DOHH2 (cell line): ENCODE results near the gene PPT1.

Experiments
- H3F3A ChIP-seq: fragments of 200-600 bp; sonication (generic), shearing (Covaris generic); 2 replicates; pipeline ENCODE4 v1.6.0; 2016; ENCODE audit warnings: antibody characterized with exemption, mild to moderate bottlenecking; ENCODE audit not compliant: control insufficient read depth, insufficient read depth
- H3K27ac ChIP-seq: fragments of 200-600 bp; sonication (generic); 2 replicates; pipeline ENCODE4 v1.5.1; 2014; ENCODE audit warnings: low read depth, mild to moderate bottlenecking, low read length, moderate library complexity
- H3K27me3 ChIP-seq: fragments of 200-600 bp; sonication (generic); 2 replicates; pipeline ENCODE4 v1.6.1; 2014; ENCODE audit warnings: mild to moderate bottlenecking, low read length, mixed read lengths; ENCODE audit not compliant: control insufficient read depth
- H3K36me3 ChIP-seq: fragments of 200-600 bp; sonication (generic); 2 replicates; pipeline ENCODE4 v1.6.1; 2014; ENCODE audit warnings: mild to moderate bottlenecking, low read length, moderate library complexity, mixed read lengths; ENCODE audit not compliant: control insufficient read depth
- H3K4me1 ChIP-seq: fragments of 200-600 bp; sonication (generic); 2 replicates; pipeline ENCODE4 v1.6.1; 2014; ENCODE audit warnings: mild to moderate bottlenecking, low read length, mixed read lengths; ENCODE audit not compliant: control insufficient read depth
- H3K4me2 ChIP-seq: fragments of 200-600 bp; sonication (generic); 2 replicates; pipeline ENCODE4 v1.6.0; 2014; ENCODE audit warnings: mild to moderate bottlenecking, low read length, moderate library complexity
- H3K4me3 ChIP-seq: fragments of 200-600 bp; sonication (generic); 2 replicates; pipeline ENCODE4 v1.5.1; 2014; ENCODE audit warnings: mild to moderate bottlenecking, low read length, mixed read lengths
- H3K79me2 ChIP-seq: fragments of 200-600 bp; sonication (generic); 2 replicates; pipeline ENCODE4 v1.6.1; 2014; ENCODE audit warnings: mild to moderate bottlenecking, low read length, mixed read lengths; ENCODE audit not compliant: control insufficient read depth
- H3K9me2 ChIP-seq: fragments of 200-600 bp; sonication (generic); replicated peaks from 2 replicates; pipeline ENCODE4 v1.6.1; 2014; ENCODE audit warnings: mild to moderate bottlenecking, low read length, mixed read lengths; ENCODE audit not compliant: control insufficient read depth
- H3K9me3 ChIP-seq: fragments of 200-600 bp; sonication (generic); 2 replicates; pipeline ENCODE4 v1.6.1; 2014; ENCODE audit warnings: antibody characterized with exemption, low read length, mixed read lengths; ENCODE audit not compliant: control insufficient read depth, insufficient read depth
- H4K20me1 ChIP-seq: fragments of 200-600 bp; sonication (generic); 2 replicates; pipeline ENCODE4 v1.6.0; 2014; ENCODE audit warnings: low read depth, mild to moderate bottlenecking, antibody characterized with exemption, low read length, moderate library complexity; ENCODE audit not compliant: control insufficient read depth, insufficient read depth
- EZH2phosphoT487 ChIP-seq: fragments of 200-600 bp; sonication (generic); IDR thresholded peaks from 2 replicates; pipeline ENCODE4 v1.6.1; 2017; ENCODE audit warnings: borderline replicate concordance, mild to moderate bottlenecking, antibody characterized with exemption, low read length, moderate library complexity, mixed read lengths
- TF ChIP-seq, protein P1 (sequence below): fragments of 200-600 bp; sonication (generic); IDR thresholded peaks from one replicate; pipeline ENCODE4 v1.5.1; 2014; ENCODE audit warnings: antibody characterized with exemption, mild to moderate bottlenecking, low read depth, low read length; ENCODE audit not compliant: poor library complexity, severe bottlenecking

PPT1 gene

DNA sequence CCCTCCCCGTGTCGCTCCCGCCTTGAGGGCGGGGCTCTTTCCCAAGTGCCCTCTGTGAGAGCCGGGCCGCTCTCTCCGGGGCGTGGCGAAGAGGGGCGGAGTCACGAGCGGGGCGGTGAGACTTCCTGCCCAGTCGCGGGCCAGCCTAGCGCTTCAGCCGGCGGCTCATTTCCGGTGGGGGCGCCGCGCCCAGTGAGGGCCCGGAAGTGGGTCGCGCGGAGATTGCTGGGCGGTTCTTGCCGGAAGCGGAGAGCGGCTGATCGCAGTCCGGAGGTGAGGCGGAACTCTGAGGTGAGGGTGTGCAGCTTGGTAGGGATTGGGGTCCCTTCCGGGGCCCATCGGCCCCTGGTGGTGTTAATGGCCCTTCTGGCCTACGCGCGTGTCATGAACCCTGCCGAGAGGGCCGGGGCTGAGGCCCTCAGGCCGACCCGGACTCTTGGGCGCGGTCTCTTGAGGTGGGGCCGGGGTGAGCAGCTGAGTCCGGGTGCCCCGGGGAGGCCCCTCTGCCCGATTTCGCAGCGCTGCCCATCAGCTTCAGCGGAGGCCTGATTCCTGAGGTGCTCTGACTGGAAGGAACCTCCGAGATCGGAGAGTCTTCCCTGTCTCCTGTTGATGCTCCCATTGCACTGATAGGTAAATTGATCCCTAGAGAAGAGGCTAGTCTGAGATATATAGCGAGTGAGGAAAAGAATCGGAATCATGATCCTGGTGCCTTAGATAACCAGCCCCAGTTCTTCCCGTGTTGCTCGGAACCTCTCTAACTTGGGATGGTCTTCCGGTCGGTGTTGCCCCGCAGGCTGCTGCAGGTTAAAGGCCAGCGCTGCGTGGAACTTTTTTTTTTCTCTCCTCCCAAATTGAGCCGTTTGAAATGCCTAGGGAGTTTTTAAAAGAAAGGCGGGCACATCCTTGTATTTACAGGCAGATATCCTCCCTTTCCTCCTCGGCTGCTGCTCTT, 56.3 kb downstream of the PPT1 start, which contains the start of gene CAP1:
Gene CAP1 (plus strand): TSS at position 219 of the 955 bp plus-strand sequence. CDS start 18,618 bp downstream, outside the sequence.
- H3K4me2 ChIP-seq: peak within 1 kb of the TSS; percentile 97
- peaks cover 52% of the 10 kb centered on the region for H3K79me2 ChIP-seq
- H3K9me3 ChIP-seq: no peaks in the 10 kb centered on the region
- H3K27me3 ChIP-seq: no peaks in the 10 kb centered on the region
- peak within 1 kb of the TSS; percentile 96 for H3K4me3 ChIP-seq
- H4K20me1 ChIP-seq: peaks cover 4% of the 10 kb centered on the region; the same call in 1 of the 2 replicates
- peaks cover 57% of the 10 kb centered on the region for H3K4me1 ChIP-seq
- TF ChIP-seq EZH2phosphoT487: no peak
- TF ChIP-seq, protein P1, sequence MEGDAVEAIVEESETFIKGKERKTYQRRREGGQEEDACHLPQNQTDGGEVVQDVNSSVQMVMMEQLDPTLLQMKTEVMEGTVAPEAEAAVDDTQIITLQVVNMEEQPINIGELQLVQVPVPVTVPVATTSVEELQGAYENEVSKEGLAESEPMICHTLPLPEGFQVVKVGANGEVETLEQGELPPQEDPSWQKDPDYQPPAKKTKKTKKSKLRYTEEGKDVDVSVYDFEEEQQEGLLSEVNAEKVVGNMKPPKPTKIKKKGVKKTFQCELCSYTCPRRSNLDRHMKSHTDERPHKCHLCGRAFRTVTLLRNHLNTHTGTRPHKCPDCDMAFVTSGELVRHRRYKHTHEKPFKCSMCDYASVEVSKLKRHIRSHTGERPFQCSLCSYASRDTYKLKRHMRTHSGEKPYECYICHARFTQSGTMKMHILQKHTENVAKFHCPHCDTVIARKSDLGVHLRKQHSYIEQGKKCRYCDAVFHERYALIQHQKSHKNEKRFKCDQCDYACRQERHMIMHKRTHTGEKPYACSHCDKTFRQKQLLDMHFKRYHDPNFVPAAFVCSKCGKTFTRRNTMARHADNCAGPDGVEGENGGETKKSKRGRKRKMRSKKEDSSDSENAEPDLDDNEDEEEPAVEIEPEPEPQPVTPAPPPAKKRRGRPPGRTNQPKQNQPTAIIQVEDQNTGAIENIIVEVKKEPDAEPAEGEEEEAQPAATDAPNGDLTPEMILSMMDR: no peak
- H3K36me3 ChIP-seq: peaks cover 52% of the 10 kb centered on the region
- H3K9me2 ChIP-seq: no peaks in the 10 kb centered on the region
- H3K27ac ChIP-seq: peak within 1 kb of the TSS; percentile 99
- H3F3A ChIP-seq: peaks cover 19% of the 10 kb centered on the region

DNA sequence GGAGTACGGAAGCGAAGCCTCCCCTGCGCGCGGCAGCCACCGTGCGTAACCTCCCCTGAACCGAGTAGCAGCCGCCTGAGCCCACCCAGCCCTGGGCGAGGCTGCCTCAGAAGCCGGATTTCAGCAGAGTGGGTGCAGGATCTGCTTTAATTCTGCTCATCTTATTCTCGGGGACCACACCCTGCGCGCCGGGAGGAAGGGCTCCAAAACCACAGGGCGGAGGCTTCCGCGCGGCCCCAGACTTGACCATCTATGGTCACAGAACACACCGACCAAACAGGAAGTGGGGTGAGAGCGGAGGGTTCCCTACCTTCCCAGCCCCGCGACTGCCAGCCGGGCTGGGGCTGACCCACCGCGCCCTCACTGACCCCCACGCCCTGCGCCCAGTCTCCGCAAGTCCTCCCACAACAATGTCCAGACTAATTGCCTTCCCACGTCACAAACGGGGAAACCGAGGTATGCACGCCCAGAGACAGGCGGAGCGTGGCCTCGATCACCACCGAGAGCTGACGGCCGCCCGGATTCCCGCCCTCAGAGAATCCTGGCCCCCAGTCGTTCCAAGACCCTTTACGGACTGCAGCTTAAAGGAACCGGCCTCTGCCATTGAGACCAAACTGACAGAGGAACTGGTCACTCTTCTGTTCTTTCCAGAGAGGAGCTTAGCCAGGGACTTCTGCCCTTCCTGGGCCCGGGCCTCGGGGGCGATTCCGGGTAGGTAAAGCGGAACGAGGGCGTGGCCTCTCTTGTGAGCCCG, 57.1 kb downstream of the PPT1 start:
- Histone ChIP-seq H3K9me2 (no peaks in the 10 kb centered on the region), H3K79me2 (peaks cover 44% of the 10 kb centered on the region), H4K20me1 (peaks cover 4% of the 10 kb centered on the region; the same call in 1 of the 2 replicates), H3K9me3 (no peaks in the 10 kb centered on the region), H3K27me3 (no peaks in the 10 kb centered on the region), H3K27ac (peak overlapping the region; percentile 99), H3K4me2 (peak overlapping the region; percentile 97), H3K4me1 (peaks cover 63% of the 10 kb centered on the region), H3F3A (peaks cover 19% of the 10 kb centered on the region), H3K36me3 (peaks cover 44% of the 10 kb centered on the region), H3K4me3 (peak overlapping the region; percentile 96)
- TF ChIP-seq, protein P1: no peak
- TF ChIP-seq EZH2phosphoT487: no peak

DNA sequence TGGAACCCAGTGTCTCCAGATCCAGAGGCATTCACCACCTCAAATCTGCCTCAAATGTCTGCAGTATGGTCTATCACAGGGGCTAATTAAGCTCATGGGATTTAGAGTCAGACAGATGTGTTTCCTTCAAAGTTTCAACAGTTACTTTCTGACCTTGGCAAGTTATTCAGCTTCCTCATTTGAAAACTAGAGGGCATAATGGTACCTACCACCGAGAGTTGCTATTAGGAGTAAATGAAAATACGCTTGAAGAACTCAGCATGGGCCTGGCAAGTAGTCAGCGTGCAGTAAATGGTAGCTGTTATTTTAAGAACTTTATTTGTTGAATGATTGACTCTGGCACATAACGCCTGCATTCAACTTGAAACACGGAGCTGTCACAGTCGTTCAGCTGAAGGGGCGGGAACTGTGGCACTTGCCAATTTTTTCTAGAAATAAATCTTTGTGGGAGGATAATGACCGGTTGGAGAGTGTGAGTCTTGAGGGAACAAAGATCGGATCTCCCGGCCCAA, 57.8 kb downstream of the PPT1 start:
- H3K79me2 ChIP-seq: peaks cover 37% of the 10 kb centered on the region
- H3F3A ChIP-seq: peaks cover 19% of the 10 kb centered on the region
- no peaks in the 10 kb centered on the region for H3K9me3 ChIP-seq
- H3K4me1 ChIP-seq: peaks cover 67% of the 10 kb centered on the region
- H3K36me3 ChIP-seq: peaks cover 40% of the 10 kb centered on the region
- H3K27me3 ChIP-seq: no peaks in the 10 kb centered on the region
- peak overlapping the region; percentile 96 for H3K4me3 ChIP-seq
- TF ChIP-seq EZH2phosphoT487: no peak
- TF ChIP-seq, protein P1: peak; percentile 52
- peaks cover 4% of the 10 kb centered on the region; the same call in 1 of the 2 replicates for H4K20me1 ChIP-seq
- peak overlapping the region; percentile 97 for H3K4me2 ChIP-seq
- H3K9me2 ChIP-seq: no peaks in the 10 kb centered on the region
- H3K27ac ChIP-seq: peak overlapping the region; percentile 99
